OCI-LY1 (cell line): ENCODE measurements around the gene CWH43.

Source experiments
- H2AFZ ChIP-seq: fragments of 200-600 bp; sonication (generic), shearing (Covaris generic); 2 replicates; pipeline ENCODE4 v1.6.0; 2014; ENCODE audit warnings: antibody characterized with exemption, mild to moderate bottlenecking, low read length
- H3F3A ChIP-seq: fragments of 200-600 bp; sonication (generic), shearing (Covaris generic); 2 replicates; pipeline ENCODE4 v1.6.0; 2014; ENCODE audit warnings: mild to moderate bottlenecking, antibody characterized with exemption, low read length, moderate library complexity; ENCODE audit not compliant: insufficient read depth
- H3K27ac ChIP-seq: fragments of 200-600 bp; sonication (generic); 2 replicates; pipeline ENCODE4 v1.5.1; 2014; ENCODE audit warnings: low read length, mixed run types, mild to moderate bottlenecking, low read depth; ENCODE audit not compliant: poor library complexity, severe bottlenecking
- H3K27me3 ChIP-seq: fragments of 200-600 bp; sonication (generic); 2 replicates; pipeline ENCODE4 v1.6.0; 2014; ENCODE audit warnings: antibody characterized with exemption, mild to moderate bottlenecking, low read length, moderate library complexity; ENCODE audit not compliant: insufficient read depth
- H3K36me3 ChIP-seq: fragments of 200-600 bp; sonication (generic); 2 replicates; pipeline ENCODE4 v1.6.1; 2014; ENCODE audit warnings: mild to moderate bottlenecking, antibody characterized with exemption, low read length, moderate library complexity, mixed read lengths; ENCODE audit not compliant: insufficient read depth
- H3K4me1 ChIP-seq: fragments of 200-600 bp; sonication (generic); 2 replicates; pipeline ENCODE4 v1.5.1; 2014; ENCODE audit warnings: mild to moderate bottlenecking, low read length, moderate library complexity; ENCODE audit not compliant: insufficient read depth, severe bottlenecking
- H3K4me2 ChIP-seq: fragments of 200-600 bp; sonication (generic), shearing (Covaris generic); 2 replicates; pipeline ENCODE4 v1.6.1; 2014; ENCODE audit warnings: low read length
- H3K4me3 ChIP-seq: fragments of 200-600 bp; sonication (generic); 2 replicates; pipeline ENCODE4 v1.5.1; 2014; ENCODE audit warnings: low read length, low read depth, mild to moderate bottlenecking, mixed read lengths; ENCODE audit not compliant: poor library complexity, severe bottlenecking
- H3K79me2 ChIP-seq: fragments of 200-600 bp; shearing (Covaris generic); 2 replicates; pipeline ENCODE4 v1.6.1; 2016; ENCODE audit warnings: mixed run types, low read length, mixed read lengths; ENCODE audit not compliant: insufficient read depth
- H3K9ac ChIP-seq: fragments of 200-600 bp; sonication (generic), shearing (Covaris generic); 2 replicates; pipeline ENCODE4 v1.6.1; 2014; ENCODE audit warnings: mild to moderate bottlenecking, low read length, mixed read lengths
- H3K9me2 ChIP-seq: fragments of 200-600 bp; sonication (generic), shearing (Covaris generic); 2 replicates; pipeline ENCODE4 v1.6.1; 2014; ENCODE audit warnings: low read depth, mild to moderate bottlenecking, low read length, mixed read lengths
- H3K9me3 ChIP-seq: fragments of 200-600 bp; shearing (Covaris generic); 2 replicates; pipeline ENCODE4 v1.6.1; 2014; ENCODE audit warnings: low read length, mixed read lengths
- H4K20me1 ChIP-seq: fragments of 200-600 bp; sonication (generic), shearing (Covaris generic); 2 replicates; pipeline ENCODE4 v1.6.0; 2016; ENCODE audit warnings: mild to moderate bottlenecking, low read length; ENCODE audit not compliant: insufficient read depth
- EZH2 ChIP-seq: fragments of 200-600 bp; sonication (generic), shearing (Covaris generic); IDR thresholded peaks from 2 replicates; pipeline ENCODE4 v1.8.0; 2017; ENCODE audit warnings: borderline replicate concordance, mixed run types, mild to moderate bottlenecking, antibody characterized with exemption, low read length, moderate library complexity, mixed read lengths
- TF ChIP-seq, protein P1 (sequence below): fragments of 200-600 bp; sonication (generic), shearing (Covaris generic); IDR thresholded peaks from 2 replicates; pipeline ENCODE4 v1.5.1; 2017; ENCODE audit warnings: mild to moderate bottlenecking, antibody characterized with exemption, low read length, moderate library complexity, mixed read lengths

CWH43 gene

DNA sequence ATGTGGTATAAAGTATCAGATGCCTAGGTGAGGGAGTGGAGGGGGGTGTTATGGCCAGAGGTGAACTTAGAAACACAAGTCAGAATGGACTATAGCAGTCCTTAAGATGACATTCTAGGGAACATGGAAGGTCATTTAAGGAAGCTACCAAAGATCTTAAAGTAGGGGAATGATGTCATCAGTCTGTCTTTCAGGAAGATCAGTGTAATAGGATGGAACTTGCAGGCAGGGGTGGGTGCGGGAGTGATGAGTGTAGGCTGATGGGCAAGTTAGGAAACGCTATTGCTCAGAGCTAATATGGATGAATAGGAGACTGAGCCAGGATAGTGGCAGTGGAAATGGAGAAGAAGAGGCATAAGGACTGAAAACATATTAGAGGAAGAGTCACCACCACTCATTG is 27.5 kb upstream of the CWH43 start:
- Histone ChIP-seq H3K27ac (no peak overlapping the region), H3K4me3 (no peak overlapping the region), H3K9me2 (no peaks in the 10 kb centered on the region), H2AFZ (no peak overlapping the region), H3K79me2 (no peaks in the 10 kb centered on the region), H3K9ac (no peak overlapping the region), H3K9me3 (no peaks in the 10 kb centered on the region), H4K20me1 (no peaks in the 10 kb centered on the region), H3K36me3 (no peaks in the 10 kb centered on the region), H3K27me3 (no peaks in the 10 kb centered on the region), H3K4me1 (no peaks in the 10 kb centered on the region), H3F3A (no peaks in the 10 kb centered on the region), H3K4me2 (no peak overlapping the region)
- TF ChIP-seq, protein P1, sequence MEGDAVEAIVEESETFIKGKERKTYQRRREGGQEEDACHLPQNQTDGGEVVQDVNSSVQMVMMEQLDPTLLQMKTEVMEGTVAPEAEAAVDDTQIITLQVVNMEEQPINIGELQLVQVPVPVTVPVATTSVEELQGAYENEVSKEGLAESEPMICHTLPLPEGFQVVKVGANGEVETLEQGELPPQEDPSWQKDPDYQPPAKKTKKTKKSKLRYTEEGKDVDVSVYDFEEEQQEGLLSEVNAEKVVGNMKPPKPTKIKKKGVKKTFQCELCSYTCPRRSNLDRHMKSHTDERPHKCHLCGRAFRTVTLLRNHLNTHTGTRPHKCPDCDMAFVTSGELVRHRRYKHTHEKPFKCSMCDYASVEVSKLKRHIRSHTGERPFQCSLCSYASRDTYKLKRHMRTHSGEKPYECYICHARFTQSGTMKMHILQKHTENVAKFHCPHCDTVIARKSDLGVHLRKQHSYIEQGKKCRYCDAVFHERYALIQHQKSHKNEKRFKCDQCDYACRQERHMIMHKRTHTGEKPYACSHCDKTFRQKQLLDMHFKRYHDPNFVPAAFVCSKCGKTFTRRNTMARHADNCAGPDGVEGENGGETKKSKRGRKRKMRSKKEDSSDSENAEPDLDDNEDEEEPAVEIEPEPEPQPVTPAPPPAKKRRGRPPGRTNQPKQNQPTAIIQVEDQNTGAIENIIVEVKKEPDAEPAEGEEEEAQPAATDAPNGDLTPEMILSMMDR = no peak
- TF ChIP-seq EZH2 = no peak

- H3F3A ChIP-seq = no peaks in the 10 kb centered on the region
- H3K4me3 ChIP-seq = no peak overlapping the region
- no peaks in the 10 kb centered on the region for H3K36me3 ChIP-seq
- H4K20me1 ChIP-seq = no peaks in the 10 kb centered on the region
- no peak overlapping the region for H3K4me2 ChIP-seq
- TF ChIP-seq, protein P1 = no peak
- no peak for TF ChIP-seq EZH2
- H2AFZ ChIP-seq = no peak overlapping the region
- no peak overlapping the region for H3K27ac ChIP-seq
- no peak overlapping the region for H3K9ac ChIP-seq
- no peaks in the 10 kb centered on the region for H3K9me2 ChIP-seq
- H3K27me3 ChIP-seq = no peaks in the 10 kb centered on the region
- H3K4me1 ChIP-seq = no peaks in the 10 kb centered on the region
- H3K9me3 ChIP-seq = no peaks in the 10 kb centered on the region
- no peaks in the 10 kb centered on the region for H3K79me2 ChIP-seq
Measured at GRCh38 chr4:48960988-48961635, 25.0 kb upstream of the CWH43 start.

- no peaks in the 10 kb centered on the region for H3K27me3 ChIP-seq
- no peak overlapping the region for H3K4me2 ChIP-seq
- H2AFZ ChIP-seq = no peak overlapping the region
- no peaks in the 10 kb centered on the region for H3K4me1 ChIP-seq
- no peak overlapping the region for H3K4me3 ChIP-seq
- no peaks in the 10 kb centered on the region for H3K36me3 ChIP-seq
- no peaks in the 10 kb centered on the region for H3K9me3 ChIP-seq
- H3K27ac ChIP-seq = no peak overlapping the region
- H4K20me1 ChIP-seq = no peaks in the 10 kb centered on the region
- no peaks in the 10 kb centered on the region for H3K79me2 ChIP-seq
- TF ChIP-seq, protein P1 = no peak
- TF ChIP-seq EZH2 = no peak
- no peaks in the 10 kb centered on the region for H3F3A ChIP-seq
- H3K9ac ChIP-seq = no peak overlapping the region
- H3K9me2 ChIP-seq = no peaks in the 10 kb centered on the region
Measured at GRCh38 chr4:48962636-48963035, 23.4 kb upstream of the CWH43 start.
